Fibroblast of villous mesenchyme (primary cell): ENCODE data around the gene PIK3R6. TPM values are rescaled to one million over a fixed set of nuclear protein-coding genes. Genes with fewer than 3 reads are reported as not detected.

Experiments used
- DNase-seq: peaks from one replicate; pipeline ENCODE4 v3.0.0-alpha.2; 2010; ENCODE audit warnings: low read depth
- H3K4me3 ChIP-seq: 2 replicates; pipeline ENCODE4 v1.5.1; 2011; ENCODE audit warnings: low read depth, mild to moderate bottlenecking, low read length
- CTCF ChIP-seq: IDR thresholded peaks from 2 replicates; pipeline ENCODE4 v1.5.1; 2012; ENCODE audit warnings: low read depth, mild to moderate bottlenecking, low read length; ENCODE audit not compliant: insufficient read depth
- total RNA-seq: library from RNA; depleted of rRNA; stranded (reverse); fragments of >200 nt; gene quantifications from 2 replicates; pipeline ENCODE4 v1.2.3, GENCODE V29; 2012

Gene PIK3R6
- total RNA-seq, 1 donor, result not detected

DNA sequence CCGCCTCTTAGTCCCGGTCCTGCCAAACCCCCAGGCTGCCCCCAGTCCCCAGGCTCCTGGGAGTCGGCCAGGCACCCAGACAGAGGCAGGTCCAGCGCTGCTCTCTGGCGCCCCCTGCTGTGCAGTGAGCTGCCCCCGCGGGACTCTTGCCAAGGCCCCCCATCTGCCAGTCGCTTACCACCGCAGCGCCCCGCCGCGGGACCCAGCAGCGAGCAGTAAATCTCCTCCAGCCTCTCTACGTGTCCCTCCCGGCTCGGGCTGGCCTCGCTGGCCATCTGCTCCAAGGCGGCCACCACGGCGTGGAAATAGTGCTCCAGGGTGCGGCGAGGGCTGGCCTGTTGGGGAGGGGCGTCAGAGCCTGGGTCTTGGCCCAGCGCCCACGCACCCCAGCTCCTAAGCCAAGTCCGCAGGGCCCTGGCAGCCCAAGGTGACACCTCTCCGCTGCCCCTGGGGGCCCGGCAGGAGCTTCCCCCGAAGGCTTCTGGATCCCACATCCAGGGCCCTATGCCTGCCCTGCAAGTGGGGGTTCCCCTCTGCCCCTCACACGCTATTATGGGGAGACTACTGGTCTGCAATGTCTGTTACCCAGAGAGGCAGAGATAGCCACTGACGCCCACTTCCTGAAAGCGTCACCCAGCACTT, 34.6 kb downstream of the PIK3R6 start:
- TF ChIP-seq CTCF, result peak; percentile 32
- no peak overlapping the region for H3K4me3 ChIP-seq
- no peak for DNase-seq

DNA sequence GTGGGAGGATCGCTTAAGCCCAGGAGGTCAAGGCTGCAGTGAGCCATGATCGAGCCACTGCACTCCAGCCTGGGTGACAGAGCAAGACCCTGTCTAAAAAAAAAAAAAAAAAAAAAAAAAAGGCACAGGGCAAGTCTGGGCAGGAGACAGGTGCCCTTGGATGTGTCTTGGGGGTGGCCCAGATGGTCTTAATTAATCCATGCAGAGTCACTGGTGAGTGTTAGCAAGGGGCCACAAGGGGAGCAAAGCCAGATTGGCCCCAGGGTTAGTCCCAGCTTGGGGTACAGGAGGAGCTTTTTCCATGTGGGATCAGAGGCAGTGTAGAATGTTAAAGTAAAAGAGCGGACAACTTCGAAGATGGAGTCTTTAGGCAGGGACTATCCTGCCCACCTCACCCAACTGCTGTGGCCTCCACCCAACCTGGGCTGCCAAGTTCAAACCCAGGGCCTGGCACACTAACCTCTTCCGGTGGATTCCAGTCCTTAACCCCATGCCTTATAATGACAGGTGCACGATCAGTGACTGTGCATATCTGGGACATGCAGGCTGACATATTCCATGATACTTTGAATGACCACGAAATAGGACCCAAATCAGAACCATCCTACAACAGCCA, 36.1 kb downstream of the PIK3R6 start:
- no peak for DNase-seq
- no peak for TF ChIP-seq CTCF

GRCh38 chr17:8830141-8830540, 37.3 kb downstream of the PIK3R6 start:
- H3K4me3 ChIP-seq, result no peak overlapping the region
- no peak for TF ChIP-seq CTCF
- DNase-seq, result no peak

More for the DNA sequence above, 36.1 kb downstream of the PIK3R6 start:
- no peak overlapping the region for H3K4me3 ChIP-seq

DNA sequence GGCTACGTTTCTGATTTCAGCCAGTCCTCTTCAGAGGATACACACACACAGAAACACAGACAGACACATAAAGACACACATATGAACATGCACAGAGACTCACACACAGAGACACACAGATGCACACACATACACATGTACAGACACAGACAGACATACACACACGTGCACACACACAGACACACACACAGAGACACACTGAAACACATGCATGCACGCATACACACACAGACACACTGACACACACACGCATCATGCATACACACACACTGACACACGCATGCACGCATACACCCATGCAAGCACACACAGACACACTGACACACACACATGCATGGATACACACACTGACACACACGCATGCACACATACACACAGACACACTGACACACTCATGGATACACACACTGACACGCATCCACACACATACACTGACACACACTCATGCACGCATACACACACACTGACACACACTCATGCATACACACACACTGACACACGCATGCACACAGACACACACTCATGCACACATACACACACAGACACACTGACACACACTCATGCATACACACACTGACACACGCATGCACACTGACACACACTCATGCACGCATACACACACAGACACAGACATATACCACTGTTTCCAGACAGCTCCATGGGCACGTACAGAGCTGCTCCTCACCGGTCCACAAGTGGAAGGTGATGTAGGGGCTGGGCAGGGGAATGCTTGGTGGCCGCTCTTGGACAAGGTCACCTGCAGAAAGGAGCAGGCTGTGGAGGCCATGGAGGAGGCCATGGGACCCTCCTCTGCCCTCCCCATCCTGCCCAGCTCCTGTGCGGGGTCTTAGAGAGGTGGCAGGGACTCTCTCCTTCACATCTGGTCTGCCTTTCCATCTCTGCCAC, 38.2 kb downstream of the PIK3R6 start:
- TF ChIP-seq CTCF, result no peak
- DNase-seq, result no peak

DNA sequence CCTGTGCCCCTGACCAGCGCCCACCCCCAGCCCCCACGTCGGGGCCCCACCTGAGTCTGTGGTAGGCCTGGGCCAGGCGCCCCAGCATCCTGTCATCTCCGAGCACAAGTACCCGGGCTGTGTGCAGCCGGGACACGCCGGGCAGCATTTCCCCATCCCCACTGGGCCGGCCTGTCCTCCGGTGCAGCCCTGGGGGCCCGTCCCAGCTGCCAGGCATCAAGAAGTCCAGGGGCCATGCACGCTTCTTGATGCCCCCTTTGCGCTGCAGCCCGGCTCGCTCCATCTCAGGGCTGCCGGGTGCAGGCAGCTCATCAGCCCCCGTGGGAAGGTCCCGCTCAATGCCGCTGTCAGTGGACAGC, 39.0 kb downstream of the PIK3R6 start:
- DNase-seq, result no peak
- H3K4me3 ChIP-seq, result no peak overlapping the region
- no peak for TF ChIP-seq CTCF

More for the DNA sequence above, 38.2 kb downstream of the PIK3R6 start:
- H3K4me3 ChIP-seq, result no peak overlapping the region

DNA sequence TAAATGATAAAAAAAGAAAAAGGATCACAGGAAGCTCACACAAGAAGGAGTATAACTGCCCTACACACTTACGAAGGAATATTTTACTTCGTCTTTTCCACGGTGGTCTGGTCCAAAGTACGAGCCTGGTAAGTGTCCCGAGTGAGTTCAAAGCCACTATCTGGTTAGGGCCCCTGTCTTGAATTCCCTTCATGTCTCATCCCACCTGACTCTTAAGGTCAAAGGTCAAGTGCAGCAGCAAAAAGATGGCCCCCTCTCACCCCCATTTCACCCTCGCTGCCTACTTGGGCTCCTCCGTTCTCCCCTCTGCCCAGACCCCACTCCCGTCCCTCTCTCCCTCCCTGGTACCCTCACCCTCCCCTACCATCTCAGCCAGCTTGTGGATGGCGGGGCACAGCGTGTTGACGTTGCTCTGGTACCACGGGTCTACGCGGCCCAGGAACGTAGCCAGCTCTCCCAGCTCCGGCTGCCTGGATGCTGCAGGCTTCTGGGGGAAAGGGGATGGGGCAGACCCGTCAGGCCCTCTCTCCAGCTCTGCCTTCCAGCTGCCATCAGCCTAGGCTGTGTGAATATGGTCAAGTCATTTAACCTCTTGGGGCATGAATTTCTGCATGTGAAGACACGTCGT, 40.6 kb downstream of the PIK3R6 start:
- no peak for TF ChIP-seq CTCF
- DNase-seq, result no peak
- H3K4me3 ChIP-seq, result no peak overlapping the region
